SK-N-SH (cell line): ENCODE data around the gene CDC42SE1. TPM values are rescaled to one million over a fixed set of nuclear protein-coding genes. Genes with fewer than 3 reads are reported as not detected.

ENCODE experiments used
- CTCF ChIA-PET: fragments of 300-600, 350-600 bp; formaldehyde crosslinking; extraction: SDS; loops from one replicate; lab custom pipeline; 2021; lab: Yijun Ruan, JAX
- POLR2A ChIA-PET: fragments of 350-600 bp; sonication (Branson Sonifier 250); formaldehyde crosslinking; extraction: SDS; loops from one replicate; lab custom pipeline; 2020; ENCODE audit warnings: antibody characterized with exemption, inconsistent platforms; lab: Yijun Ruan, JAX
- DNase-seq: peaks from one replicate; pipeline ENCODE4 v3.0.0; 2012
- H2AFZ ChIP-seq: fragments of 200-600 bp; sonication (generic); 2 replicates; pipeline ENCODE4 v1.8.1; 2016; ENCODE audit warnings: antibody characterized with exemption, mild to moderate bottlenecking, low read depth
- H3F3A ChIP-seq: fragments of 200-600 bp; sonication (generic); replicated peaks from 2 replicates; pipeline ENCODE3; 2016; ENCODE audit warnings: antibody characterized with exemption, mild to moderate bottlenecking; ENCODE audit not compliant: insufficient read depth
- H3K27ac ChIP-seq, 2 experiments: fragments of 200-500 bp in 1 of 2; fragments of 200-600 bp in 1 of 2; sonication (Bioruptor generic) in 1 of 2; sonication (generic), shearing (Covaris generic) in 1 of 2; 2 replicates each; pipeline versions ENCODE4 v1.5.1 to v1.6.1; 2014 to 2016; ENCODE audit warnings: low read depth in 2 of 2, inconsistent platforms in 1 of 2, low read length in 1 of 2, mild to moderate bottlenecking in 1 of 2, mixed read lengths in 1 of 2
- H3K27me3 ChIP-seq: fragments of 200-600 bp; sonication (generic), shearing (Covaris generic); 2 replicates; pipeline ENCODE4 v1.6.1; 2016; ENCODE audit warnings: mixed run types; ENCODE audit not compliant: insufficient read depth
- H3K36me3 ChIP-seq, 2 experiments: fragments of 200-500 bp in 1 of 2; fragments of 200-600 bp in 1 of 2; sonication (Bioruptor generic) in 1 of 2; sonication (generic) in 1 of 2; replicated peaks in 1 of 2; 2 replicates each; pipeline versions ENCODE3 to v1.5.1; 2014 to 2016; ENCODE audit warnings: low read length in 1 of 2, mild to moderate bottlenecking in 1 of 2; ENCODE audit not compliant: insufficient read depth in 2 of 2, control insufficient read depth in 1 of 2
- H3K4me1 ChIP-seq, 2 experiments: fragments of 200-500 bp in 1 of 2; fragments of 200-600 bp in 1 of 2; sonication (Bioruptor generic) in 1 of 2; sonication (generic), shearing (Covaris generic) in 1 of 2; 2 replicates each; pipeline versions ENCODE4 v1.5.1 to v1.6.1; 2014 to 2016; ENCODE audit warnings: low read depth in 1 of 2, low read length in 1 of 2, mixed run types in 1 of 2; ENCODE audit not compliant: insufficient read depth in 2 of 2, control insufficient read depth in 1 of 2
- H3K4me2 ChIP-seq: fragments of 200-600 bp; sonication (generic), shearing (Covaris generic); 2 replicates; pipeline ENCODE4 v1.6.1; 2017; ENCODE audit warnings: mixed run types
- H3K4me3 ChIP-seq, 2 experiments: fragments of 200-500 bp in 1 of 2; fragments of 200-600 bp in 1 of 2; sonication (Bioruptor generic) in 1 of 2; sonication (generic), shearing (Covaris generic) in 1 of 2; 2 replicates each; pipeline versions ENCODE4 v1.5.1 to v1.8.1; 2014 to 2016; ENCODE audit warnings: low read depth in 2 of 2, inconsistent platforms in 1 of 2, low read length in 1 of 2, mild to moderate bottlenecking in 1 of 2, mixed read lengths in 1 of 2, moderate library complexity in 1 of 2
- H3K79me2 ChIP-seq: fragments of 200-600 bp; sonication (generic); 2 replicates; pipeline ENCODE4 v1.8.1; 2017; ENCODE audit warnings: mild to moderate bottlenecking; ENCODE audit not compliant: insufficient read depth
- H3K9ac ChIP-seq: fragments of 200-600 bp; sonication (generic); 2 replicates; pipeline ENCODE4 v1.6.1; 2017; ENCODE audit warnings: mixed run types
- H3K9me2 ChIP-seq: fragments of 200-600 bp; sonication (generic); 2 replicates; pipeline ENCODE4 v1.6.1; 2017; ENCODE audit warnings: mixed run types
- H3K9me3 ChIP-seq: fragments of 200-600 bp; sonication (generic); 2 replicates; pipeline ENCODE4 v1.6.1; 2017; ENCODE audit warnings: mixed run types, mild to moderate bottlenecking, moderate library complexity
- H4K20me1 ChIP-seq: fragments of 200-600 bp; sonication (generic); 2 replicates; pipeline ENCODE4 v1.6.1; 2017; ENCODE audit warnings: mild to moderate bottlenecking, mixed run types; ENCODE audit not compliant: insufficient read depth
- EP300 ChIP-seq, 2 experiments: IDR thresholded peaks; 2 replicates each; pipeline versions ENCODE4 v1.4.0 to v1.6.1; 2012; ENCODE audit warnings: borderline replicate concordance in 1 of 2, low read depth in 1 of 2, low read length in 1 of 2
- FOSL2 ChIP-seq: IDR thresholded peaks from 2 replicates; pipeline ENCODE4 v1.4.0; 2012; ENCODE audit warnings: low read depth, mild to moderate bottlenecking, moderate library complexity, borderline replicate concordance
- FOXJ3 ChIP-seq: sonication (generic); formaldehyde crosslinking; IDR thresholded peaks from 2 replicates; pipeline ENCODE4 v1.5.1; 2020; ENCODE audit warnings: mild to moderate bottlenecking, missing genetic modification reagents
- GABPA ChIP-seq: IDR thresholded peaks from 2 replicates; pipeline ENCODE4 v1.4.0; 2012; ENCODE audit warnings: low read depth, mild to moderate bottlenecking
- IRF3 ChIP-seq: fragments of 150-350 bp; IDR thresholded peaks from 2 replicates; pipeline ENCODE4 v1.6.1; 2016; ENCODE audit warnings: mild to moderate bottlenecking, low read depth, low read length
- JUND ChIP-seq: IDR thresholded peaks from 2 replicates; pipeline ENCODE4 v1.4.0; 2012
- MAX ChIP-seq: IDR thresholded peaks from 2 replicates; pipeline ENCODE4 v1.4.0; 2012; ENCODE audit warnings: low read depth
- MEF2A ChIP-seq: IDR thresholded peaks from 2 replicates; pipeline ENCODE4 v1.4.0; 2012; ENCODE audit warnings: low read depth, borderline replicate concordance
- MXI1 ChIP-seq: IDR thresholded peaks from 2 replicates; pipeline ENCODE4 v1.6.1; 2012; ENCODE audit warnings: mild to moderate bottlenecking, low read depth, low read length, improper control_type of control experiment
- RAD21 ChIP-seq: IDR thresholded peaks from 2 replicates; pipeline ENCODE4 v1.6.1; 2012; ENCODE audit warnings: mild to moderate bottlenecking, low read length
- RCOR1 ChIP-seq: fragments of 150-350 bp; IDR thresholded peaks from 2 replicates; pipeline ENCODE4 v1.6.1; 2017; ENCODE audit warnings: antibody characterized with exemption, low read length
- REST ChIP-seq: IDR thresholded peaks from 2 replicates; pipeline ENCODE4 v1.6.1; 2012; ENCODE audit warnings: mild to moderate bottlenecking, low read depth, low read length, moderate library complexity
- RFX5 ChIP-seq: IDR thresholded peaks from 2 replicates; pipeline ENCODE4 v1.6.1; 2012; ENCODE audit warnings: mild to moderate bottlenecking, improper control_type of control experiment, low read length
- RXRA ChIP-seq: IDR thresholded peaks from 2 replicates; pipeline ENCODE4 v1.4.0; 2012; ENCODE audit warnings: low read depth, mild to moderate bottlenecking, borderline replicate concordance
- SMC3 ChIP-seq: IDR thresholded peaks from 2 replicates; pipeline ENCODE4 v1.6.1; 2012; ENCODE audit warnings: low read depth, low read length, improper control_type of control experiment
- TCF12 ChIP-seq: IDR thresholded peaks from 2 replicates; pipeline ENCODE4 v1.4.0; 2012
- USF1 ChIP-seq: IDR thresholded peaks from 2 replicates; pipeline ENCODE4 v1.4.0; 2012; ENCODE audit warnings: low read depth, borderline replicate concordance
- YY1 ChIP-seq: IDR thresholded peaks from 2 replicates; pipeline ENCODE4 v1.4.0; 2012; ENCODE audit warnings: low read depth, mild to moderate bottlenecking
- WGBS: methylation state at CpG from one replicate; pipeline ENCODE4 v1.1.6; 2017; ENCODE audit warnings: low lambda C conversion rate; 5-methylcytosine and 5-hydroxymethylcytosine counted together
- polyA plus RNA-seq, 3 experiments: library from polyadenylated mRNA; depleted of rRNA; stranded (reverse); fragments of >200 nt; gene quantifications; 2 replicates each; pipeline ENCODE4 v1.2.3, GENCODE V29; 2012

Gene CDC42SE1
- polyA plus RNA-seq, 1 of the 3 experiments (the other 2 are of a cell fraction), result 47.8 TPM

- no peak overlapping the region for H3K27ac ChIP-seq
- ChIA-PET POLR2A (no interaction called here), CTCF (interaction anchor here (1.2 to 2.8 kb wide), 2 partner anchors 8 to 15 kb away, joined by 5 to 12 read pairs; partner anchors contain the start of gene C1orf56)
- H3K4me3 ChIP-seq, result no peak overlapping the region
- 81% methylated on average over 3 of the region's 3 CpGs for WGBS
- H2AFZ ChIP-seq, result no peak overlapping the region
- H3K36me3 ChIP-seq, result peaks cover 5 to 10% of the 10 kb centered on the region in 2 experiments
- H3F3A ChIP-seq, result no peaks in the 10 kb centered on the region
- no peaks in the 10 kb centered on the region for H3K27me3 ChIP-seq
- no peaks in the 10 kb centered on the region for H3K9me3 ChIP-seq
- H3K4me1 ChIP-seq, result no peaks in the 10 kb centered on the region
- no peaks in the 10 kb centered on the region for H3K9me2 ChIP-seq
- no peak overlapping the region for H3K4me2 ChIP-seq
- no peak for DNase-seq
- H4K20me1 ChIP-seq, result no peaks in the 10 kb centered on the region
- no peak for TF ChIP-seq TCF12
- no peak for TF ChIP-seq SMC3
- no peak for TF ChIP-seq USF1
- TF ChIP-seq RAD21, result no peak
- no peak for TF ChIP-seq FOSL2
- TF ChIP-seq EP300 (IDR thresholded peaks at IDR 0.05; ENCODE audit: borderline replicate concordance in 1 of 2, low read depth in 1 of 2, low read length in 1 of 2), result no peak
- TF ChIP-seq FOXJ3 (CRISPR knock-in tag), result no peak
- TF ChIP-seq MAX, result no peak
- TF ChIP-seq JUND, result no peak
- no peak for TF ChIP-seq YY1
- TF ChIP-seq RCOR1, result no peak
- no peak for TF ChIP-seq MEF2A
- no peak for TF ChIP-seq MXI1
- TF ChIP-seq RXRA, result no peak
- no peak for TF ChIP-seq RFX5
- no peak for TF ChIP-seq GABPA
- TF ChIP-seq IRF3, result no peak
- TF ChIP-seq REST, result no peak
- no peaks in the 10 kb centered on the region for H3K79me2 ChIP-seq
- H3K9ac ChIP-seq, result no peak overlapping the region
Observed at GRCh38 chr1:151039521-151039920, 19.9 kb downstream of the CDC42SE1 start.
